M059J (cell line): ENCODE results near the gene LHFPL3. TPM values are rescaled to one million over a fixed set of nuclear protein-coding genes. Genes with fewer than 3 reads are reported as not detected.

Experiments used
- DNase-seq: peaks from one replicate; pipeline ENCODE4 v3.0.0-alpha.2; 2012; ENCODE audit warnings: low read depth
- total RNA-seq: library from RNA; depleted of rRNA; stranded (reverse); fragments of >200 nt; shearing (Covaris generic); gene quantifications from 2 replicates; pipeline ENCODE4 v1.2.3, GENCODE V29; 2014

LHFPL3 gene
- total RNA-seq, 1 experiment from 2014 or later, result not detected

DNA sequence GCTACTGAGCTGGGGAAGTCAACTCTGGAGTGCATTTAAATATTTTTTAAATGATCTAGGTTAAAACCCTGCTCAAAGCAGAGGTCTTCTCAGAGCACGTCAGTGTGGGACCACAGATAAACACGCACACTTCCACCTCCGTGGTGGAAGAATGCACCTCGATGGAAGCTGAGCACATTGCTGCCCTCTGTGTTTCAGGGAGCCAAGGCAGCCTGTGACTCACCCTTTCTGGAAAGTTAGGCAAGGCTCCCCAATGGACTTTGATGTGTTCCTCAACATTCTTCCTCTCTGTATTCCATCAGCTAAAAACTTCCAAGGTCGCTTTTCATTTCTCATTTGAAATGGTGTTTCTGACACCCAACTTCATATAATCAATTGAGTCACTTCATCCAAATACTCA, 514.8 kb downstream of the LHFPL3 start:
- DNase-seq, result no peak

- DNase-seq, result no peak
These were observed 517.2 kb downstream of the LHFPL3 start for GRCh38 chr7:104845557-104845956.

- no peak for DNase-seq
These were observed 518.3 kb downstream of the LHFPL3 start for GRCh38 chr7:104846731-104847130.

- peak; percentile 47 for DNase-seq
These were observed 520.0 kb downstream of the LHFPL3 start for GRCh38 chr7:104848138-104848990.

- no peak for DNase-seq
These were observed 522.0 kb downstream of the LHFPL3 start for GRCh38 chr7:104850374-104850773.

GRCh38 chr7:104851268-104851667, 522.9 kb downstream of the LHFPL3 start:
- no peak for DNase-seq

GRCh38 chr7:104852386-104852785, 524.0 kb downstream of the LHFPL3 start:
- no peak for DNase-seq

GRCh38 chr7:104855861-104856260, 527.5 kb downstream of the LHFPL3 start:
- no peak for DNase-seq

- no peak for DNase-seq
These were observed 529.3 kb downstream of the LHFPL3 start for GRCh38 chr7:104857458-104858425.

DNA sequence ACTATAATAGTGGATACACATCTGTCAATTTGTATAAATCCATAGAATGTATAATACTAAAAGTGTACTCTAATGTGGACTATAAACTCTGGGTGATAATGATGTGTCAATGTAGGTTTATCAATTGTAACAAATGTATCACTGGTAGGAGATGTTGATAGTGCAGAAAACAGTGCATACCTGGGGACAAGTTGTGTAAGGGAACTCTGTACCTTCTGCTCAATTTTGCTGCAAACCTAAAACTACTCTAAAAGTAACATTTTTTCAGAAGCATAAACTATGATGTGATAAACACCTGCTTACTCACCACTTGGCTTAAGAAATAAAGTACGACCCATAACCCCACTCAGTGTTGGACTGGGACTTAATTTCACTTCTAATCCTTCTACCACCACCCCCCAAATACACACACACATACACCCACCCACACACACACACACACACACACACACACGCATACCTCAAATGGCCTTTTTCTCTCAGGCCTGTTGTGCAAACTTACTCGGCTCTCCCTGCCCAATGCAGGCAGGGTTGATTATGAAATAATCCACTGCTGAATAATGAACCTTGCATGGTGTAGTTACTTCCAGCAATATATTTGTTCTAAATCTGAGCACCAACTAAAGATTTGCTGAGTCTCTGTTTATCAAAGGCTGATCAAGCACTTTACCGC, 531.5 kb downstream of the LHFPL3 start:
- no peak for DNase-seq

DNA sequence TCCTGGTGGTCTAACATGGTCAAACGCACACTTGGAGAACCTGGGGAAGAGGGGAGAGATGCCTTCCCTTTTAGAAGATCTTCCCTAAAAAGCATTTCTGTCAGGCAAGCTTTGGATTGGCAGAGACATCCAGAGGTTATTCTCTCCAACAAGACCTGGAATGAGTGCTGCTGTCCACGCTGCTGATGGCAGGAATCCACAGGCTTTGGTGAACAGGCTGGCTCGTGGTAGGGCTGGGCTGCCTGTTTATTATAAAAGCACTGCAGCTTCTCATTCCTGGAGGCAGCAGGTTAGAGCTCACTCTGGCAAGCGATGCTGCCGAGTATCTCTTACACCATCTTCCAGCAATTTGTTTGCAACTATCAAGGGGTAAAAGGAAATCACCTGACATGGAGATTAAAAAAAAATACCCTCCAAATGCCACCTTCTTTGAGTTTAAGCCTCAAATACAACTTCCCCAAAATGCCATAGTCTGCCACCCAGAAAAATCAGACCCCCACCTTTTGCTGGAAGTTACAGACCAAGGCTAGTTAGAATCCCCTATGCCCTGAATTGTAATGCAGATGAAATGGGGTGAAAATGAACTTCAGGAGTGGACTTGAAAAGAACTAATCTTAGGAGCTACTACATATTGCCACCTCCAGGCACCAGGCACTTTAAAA, 533.5 kb downstream of the LHFPL3 start:
- DNase-seq, result no peak

- DNase-seq, result no peak
These were observed 534.3 kb downstream of the LHFPL3 start for GRCh38 chr7:104862719-104863118.

DNA sequence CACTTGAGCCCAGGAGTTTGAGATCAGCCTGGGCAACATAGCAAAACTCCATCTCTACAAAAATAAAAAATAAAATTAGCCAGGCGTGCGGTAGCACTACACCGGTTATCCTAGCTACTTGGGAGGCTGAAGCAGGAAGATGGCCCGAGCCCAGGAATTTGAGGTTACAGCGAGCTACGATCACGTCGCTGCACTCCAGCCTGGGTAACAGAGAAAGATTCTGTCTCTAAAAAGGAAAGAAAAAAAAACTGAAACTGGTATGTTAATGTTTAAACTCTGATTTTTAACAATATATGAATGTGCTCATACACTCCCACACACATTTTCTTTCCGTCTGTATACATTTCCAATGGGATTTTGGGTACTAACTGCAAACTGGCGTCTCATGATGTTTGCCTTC, 545.0 kb downstream of the LHFPL3 start:
- DNase-seq, result no peak

GRCh38 chr7:104878577-104878976, 550.2 kb downstream of the LHFPL3 start:
- DNase-seq, result no peak

DNA sequence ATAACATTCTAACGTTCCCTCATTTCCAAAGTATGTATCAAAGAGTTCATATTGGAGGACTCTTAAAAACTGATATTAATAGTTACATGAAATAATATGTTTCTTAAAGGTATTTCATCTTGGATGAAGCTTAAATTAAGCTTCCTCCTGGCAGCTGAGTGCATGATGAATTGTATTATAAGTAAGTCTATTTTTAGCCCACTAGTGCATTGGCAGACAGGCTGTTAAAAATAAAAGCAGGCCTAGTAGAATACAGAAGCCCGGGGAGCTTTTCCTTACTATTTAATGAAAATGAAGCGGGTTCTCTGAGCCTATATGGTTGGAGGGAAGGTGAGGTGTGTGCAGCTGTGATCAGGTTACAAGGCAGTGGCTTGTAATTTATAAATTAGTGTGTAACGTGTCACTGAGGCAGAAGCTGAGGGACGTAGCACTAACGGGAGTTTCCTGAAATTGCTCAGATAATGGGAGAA, 554.9 kb downstream of the LHFPL3 start:
- DNase-seq, result no peak

DNA sequence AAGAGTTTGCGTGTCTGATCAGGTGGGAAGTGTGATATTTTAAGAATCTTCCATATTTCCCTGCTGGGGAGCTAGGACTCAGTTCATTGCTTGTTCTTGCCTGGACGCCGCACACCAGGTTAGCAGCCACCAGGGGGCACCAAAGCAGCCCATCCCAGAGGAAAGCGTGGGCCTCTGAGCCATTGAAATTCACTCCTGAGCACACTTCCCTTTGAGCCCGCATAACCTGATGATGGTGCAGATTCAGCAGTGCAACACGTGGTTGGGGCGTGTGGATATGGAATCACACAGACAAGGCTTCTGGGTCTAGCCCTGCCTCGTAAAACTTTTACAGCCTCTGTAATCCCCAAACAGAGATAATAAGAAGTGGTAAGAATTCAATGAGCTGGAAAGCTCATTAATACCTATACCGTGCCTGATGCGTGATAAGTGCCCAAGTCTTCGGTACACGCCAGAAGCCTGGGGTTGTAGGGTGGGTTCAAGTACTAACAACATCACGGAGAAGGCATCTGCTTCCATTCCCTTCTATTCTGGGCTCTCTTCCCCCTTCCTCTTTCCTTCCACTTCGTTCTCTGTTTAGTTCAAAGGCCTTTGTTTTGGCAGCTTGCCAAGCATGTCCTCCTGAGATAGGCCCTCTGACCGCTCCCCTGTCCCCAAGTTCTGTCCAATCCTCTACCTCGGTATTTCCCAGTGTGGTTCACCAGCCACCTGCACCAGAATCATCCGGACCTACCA, 555.5 kb downstream of the LHFPL3 start:
- DNase-seq, result peak; percentile 81

GRCh38 chr7:104886651-104887050, 558.2 kb downstream of the LHFPL3 start:
- DNase-seq, result no peak

DNA sequence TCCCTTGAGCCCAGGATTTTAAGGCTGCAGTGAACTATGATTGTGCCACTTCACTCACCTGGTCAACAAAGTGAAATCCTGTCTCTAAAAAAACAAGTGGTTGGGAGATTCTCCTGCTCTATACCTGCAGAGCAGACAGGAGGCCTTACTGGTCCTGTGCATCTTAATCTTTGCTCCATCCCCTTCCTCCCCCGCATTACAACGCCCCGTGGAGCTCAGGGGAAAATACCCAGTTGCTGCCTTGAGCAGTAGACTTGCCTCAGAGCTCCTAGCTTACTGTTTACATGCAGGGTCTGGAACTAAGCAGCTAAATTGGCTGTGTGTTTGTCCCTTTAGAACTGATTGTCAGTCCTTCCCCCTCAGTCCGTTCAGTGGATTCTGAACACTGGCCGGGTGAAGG, 561.8 kb downstream of the LHFPL3 start:
- no peak for DNase-seq

- DNase-seq, result no peak
These were observed 563.5 kb downstream of the LHFPL3 start for GRCh38 chr7:104891949-104892348.

DNA sequence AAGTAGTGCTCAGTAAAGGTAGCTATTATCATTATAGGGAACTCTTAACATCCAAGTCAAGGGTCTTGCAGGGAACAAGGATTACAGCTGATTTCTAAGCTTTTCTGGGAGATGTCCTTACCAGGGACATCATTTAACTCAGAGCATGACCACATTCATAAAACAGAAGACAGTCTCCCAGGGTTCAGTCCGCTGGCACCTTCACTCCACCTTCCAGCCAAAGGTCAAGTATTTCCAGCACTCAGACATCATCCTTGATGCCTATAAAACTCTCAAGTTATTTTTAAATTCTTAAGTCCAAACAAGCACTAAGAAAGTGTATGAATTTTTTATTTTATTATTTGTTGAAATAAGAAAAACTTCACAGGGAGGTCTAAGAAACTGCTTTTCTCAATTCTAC, 565.9 kb downstream of the LHFPL3 start:
- no peak for DNase-seq
